ENCODE results near the gene ILF2.

Gene ILF2

GRCh38 chr1:153626477-153626903, 44.3 kb downstream of the ILF2 start:
- TF ChIP-seq MAX (IDR thresholded peaks at IDR 0.05) (no peak), EGR1 (IDR thresholded peaks at IDR 0.05) (no peak), NFIC (IDR thresholded peaks at IDR 0.05) (no peak), FOXM1 (IDR thresholded peaks at IDR 0.05; ENCODE audit: borderline replicate concordance, low read depth) (no peak), YY1 (IDR thresholded peaks at IDR 0.05; ENCODE audit: low read depth) (no peak), ZBTB7A (IDR thresholded peaks at IDR 0.05; ENCODE audit: low read depth) (no peak), EP300 (IDR thresholded peaks at IDR 0.05; ENCODE audit: borderline replicate concordance) (no peak), TAF1 (IDR thresholded peaks at IDR 0.05; ENCODE audit: low read depth) (no peak), CREB1 (IDR thresholded peaks at IDR 0.05; ENCODE audit: low read depth) (no peak), TEAD4 (IDR thresholded peaks at IDR 0.05) (no peak), USF1 (IDR thresholded peaks at IDR 0.05) (no peak), RAD21 (IDR thresholded peaks at IDR 0.05; ENCODE audit: low read depth) (no peak), TCF12 (IDR thresholded peaks at IDR 0.05; ENCODE audit: low read depth) (no peak), REST (IDR thresholded peaks at IDR 0.05; ENCODE audit: low read depth) (no peak)

- no peak for TF ChIP-seq YY1 (IDR thresholded peaks at IDR 0.05; ENCODE audit: low read depth)
- TF ChIP-seq TEAD4 (IDR thresholded peaks at IDR 0.05): no peak
- no peak for TF ChIP-seq ZBTB7A (IDR thresholded peaks at IDR 0.05; ENCODE audit: low read depth)
- TF ChIP-seq TAF1 (IDR thresholded peaks at IDR 0.05; ENCODE audit: low read depth): no peak
- no peak for TF ChIP-seq USF1 (IDR thresholded peaks at IDR 0.05)
- no peak for TF ChIP-seq EP300 (IDR thresholded peaks at IDR 0.05; ENCODE audit: borderline replicate concordance)
- TF ChIP-seq EGR1 (IDR thresholded peaks at IDR 0.05): no peak
- TF ChIP-seq NFIC (IDR thresholded peaks at IDR 0.05): no peak
- no peak for TF ChIP-seq CREB1 (IDR thresholded peaks at IDR 0.05; ENCODE audit: low read depth)
- TF ChIP-seq RAD21 (IDR thresholded peaks at IDR 0.05; ENCODE audit: low read depth): no peak
- TF ChIP-seq MAX (IDR thresholded peaks at IDR 0.05): no peak
- TF ChIP-seq TCF12 (IDR thresholded peaks at IDR 0.05; ENCODE audit: low read depth): no peak
- no peak for TF ChIP-seq FOXM1 (IDR thresholded peaks at IDR 0.05; ENCODE audit: borderline replicate concordance, low read depth)
- TF ChIP-seq REST (IDR thresholded peaks at IDR 0.05; ENCODE audit: low read depth): no peak
- TF ChIP-seq CEBPB (IDR thresholded peaks at IDR 0.05): no peak
Observed at GRCh38 chr1:153624965-153625611, 45.7 kb downstream of the ILF2 start.

GRCh38 chr1:153623101-153623500, 47.7 kb downstream of the ILF2 start:
- TF ChIP-seq NFIC (IDR thresholded peaks at IDR 0.05): no peak
- TF ChIP-seq MAX (IDR thresholded peaks at IDR 0.05): no peak
- no peak for TF ChIP-seq RAD21 (IDR thresholded peaks at IDR 0.05; ENCODE audit: low read depth)
- no peak for TF ChIP-seq FOXM1 (IDR thresholded peaks at IDR 0.05; ENCODE audit: borderline replicate concordance, low read depth)
- no peak for TF ChIP-seq YY1 (IDR thresholded peaks at IDR 0.05; ENCODE audit: low read depth)
- no peak for TF ChIP-seq EGR1 (IDR thresholded peaks at IDR 0.05)
- TF ChIP-seq CEBPB (IDR thresholded peaks at IDR 0.05): no peak
- TF ChIP-seq REST (IDR thresholded peaks at IDR 0.05; ENCODE audit: low read depth): no peak
- no peak for TF ChIP-seq TAF1 (IDR thresholded peaks at IDR 0.05; ENCODE audit: low read depth)
- TF ChIP-seq TEAD4 (IDR thresholded peaks at IDR 0.05): no peak
- no peak for TF ChIP-seq TCF12 (IDR thresholded peaks at IDR 0.05; ENCODE audit: low read depth)
- TF ChIP-seq ZBTB7A (IDR thresholded peaks at IDR 0.05; ENCODE audit: low read depth): no peak
- TF ChIP-seq USF1 (IDR thresholded peaks at IDR 0.05): no peak
- no peak for TF ChIP-seq EP300 (IDR thresholded peaks at IDR 0.05; ENCODE audit: borderline replicate concordance)
- no peak for TF ChIP-seq CREB1 (IDR thresholded peaks at IDR 0.05; ENCODE audit: low read depth)
